HG03571 (cell line): ENCODE measurements around the gene PRKN.
"Not testable (repeated sequence)": the region's sequence is repeated elsewhere in the genome, so short reads cannot be mapped to it uniquely, and the experiment has no call there.

ENCODE experiments used
- ATAC-seq: cut with Tn5 transposase; IDR thresholded peaks from one replicate; pipeline ENCODE4 v1.9.1; 2021; ENCODE audit not compliant: unreplicated experiment

Gene PRKN

DNA sequence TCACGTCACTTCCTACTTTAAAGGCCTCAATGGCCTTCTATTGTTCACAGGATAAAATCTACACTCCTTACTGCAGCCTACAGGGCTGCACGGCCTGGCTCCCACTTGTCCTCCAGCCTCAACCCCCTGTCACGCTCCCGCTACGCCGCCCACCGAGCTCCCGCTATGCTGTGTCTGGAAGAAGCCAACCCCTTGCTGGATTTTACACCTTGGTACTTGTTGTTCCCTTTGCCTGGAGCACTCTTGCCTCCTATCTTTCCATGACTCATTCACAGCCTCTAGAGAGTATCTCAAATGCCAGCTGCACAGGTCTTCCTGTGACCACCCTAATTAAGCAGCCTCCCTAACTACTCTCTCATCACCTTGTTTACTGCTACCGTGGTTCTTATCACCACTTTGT, 259.9 kb downstream of the PRKN start:
- no peak for ATAC-seq

DNA sequence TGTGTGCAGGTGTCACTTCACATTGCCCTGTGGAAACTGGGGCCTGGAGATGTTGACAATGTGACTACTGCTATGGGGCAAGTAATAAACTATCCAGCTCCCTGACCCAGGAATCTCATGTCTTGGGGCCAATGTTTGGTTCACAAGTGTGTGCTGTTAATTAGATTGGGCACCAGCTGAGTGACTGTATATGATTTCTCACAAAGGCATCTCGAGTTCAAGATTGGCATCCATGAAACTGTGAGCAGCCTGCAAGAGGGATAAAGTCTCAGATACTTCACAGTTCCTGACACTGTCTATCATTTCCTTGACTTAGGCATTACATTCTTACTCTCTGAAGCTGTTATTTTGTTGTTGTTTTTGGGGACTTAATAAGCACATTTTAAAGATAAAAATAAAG, 264.0 kb downstream of the PRKN start:
- no peak for ATAC-seq

DNA sequence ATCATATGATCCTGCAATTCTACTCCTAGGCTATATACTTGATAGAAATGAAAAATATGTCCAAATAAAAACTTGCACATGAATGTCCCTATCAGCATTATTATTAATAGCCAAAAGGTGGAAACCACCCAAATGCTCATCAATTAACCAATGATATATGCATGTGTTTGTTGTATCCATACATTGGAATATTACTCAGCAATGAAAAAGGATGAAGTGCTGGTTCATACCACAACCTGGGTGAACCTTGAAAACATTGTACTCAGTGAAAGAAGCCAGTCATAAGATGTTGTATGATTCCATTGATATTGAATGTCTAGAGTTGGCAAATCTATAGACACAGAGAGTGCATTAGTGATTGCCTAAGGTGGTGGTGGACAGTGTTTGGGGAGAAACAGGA, 267.6 kb downstream of the PRKN start:
- no peak for ATAC-seq

DNA sequence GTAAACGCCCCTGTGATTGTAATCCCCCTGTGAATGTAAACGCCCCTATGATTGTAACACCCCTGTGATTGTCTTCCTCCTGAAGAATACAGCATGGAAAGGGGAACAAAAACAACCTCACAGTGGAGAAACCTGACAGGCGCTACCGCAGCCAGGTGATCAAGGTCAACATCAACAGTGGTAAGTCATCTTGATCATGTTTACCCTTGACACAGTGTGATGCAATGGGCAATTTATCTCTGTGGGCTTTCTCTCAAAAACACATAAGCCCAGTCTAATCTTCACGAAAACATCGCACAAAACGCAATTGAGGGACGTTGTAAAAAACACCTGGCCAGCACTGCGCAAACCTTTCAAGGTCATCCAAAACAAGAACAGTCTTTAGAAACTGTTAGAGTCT, 277.2 kb downstream of the PRKN start:
- ATAC-seq, result no peak

DNA sequence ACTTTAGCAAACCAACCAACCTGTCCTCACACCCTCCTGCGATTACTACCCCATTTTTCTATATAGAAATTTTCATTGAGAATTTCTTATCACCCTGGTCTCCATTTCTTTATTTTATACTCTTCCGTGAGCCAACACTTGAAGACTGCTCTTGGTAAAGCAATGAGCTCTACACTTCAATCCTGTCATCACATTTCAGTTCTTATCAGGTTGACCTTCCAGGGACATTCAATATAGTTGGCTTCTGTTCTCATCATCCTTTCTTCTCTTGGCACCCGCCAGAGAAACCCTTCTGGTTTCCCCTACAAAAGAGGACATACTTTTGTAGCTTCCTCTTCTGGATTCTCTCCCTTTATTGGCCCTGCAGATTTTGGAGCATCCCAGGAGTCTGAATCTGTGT, 279.3 kb downstream of the PRKN start:
- ATAC-seq, result no peak

DNA sequence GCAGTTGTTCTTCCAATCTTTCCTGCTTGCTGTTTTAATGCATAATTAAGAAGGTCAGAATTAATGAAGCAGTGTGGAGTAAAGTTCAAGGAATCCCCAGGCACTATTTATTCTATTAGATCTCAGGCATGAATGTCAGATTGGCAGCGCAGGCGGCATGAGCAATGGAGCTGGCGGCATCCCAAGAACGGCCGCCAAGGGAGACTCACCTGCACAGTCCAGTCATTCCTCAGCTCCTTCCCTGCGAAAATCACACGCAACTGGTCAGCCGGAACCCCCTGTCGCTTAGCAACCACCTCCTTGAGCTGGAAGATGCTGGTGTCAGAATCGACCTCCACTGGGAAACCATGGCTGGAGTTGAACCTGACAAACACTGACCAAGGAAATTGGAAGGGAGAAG, 284.5 kb downstream of the PRKN start:
- no peak for ATAC-seq

DNA sequence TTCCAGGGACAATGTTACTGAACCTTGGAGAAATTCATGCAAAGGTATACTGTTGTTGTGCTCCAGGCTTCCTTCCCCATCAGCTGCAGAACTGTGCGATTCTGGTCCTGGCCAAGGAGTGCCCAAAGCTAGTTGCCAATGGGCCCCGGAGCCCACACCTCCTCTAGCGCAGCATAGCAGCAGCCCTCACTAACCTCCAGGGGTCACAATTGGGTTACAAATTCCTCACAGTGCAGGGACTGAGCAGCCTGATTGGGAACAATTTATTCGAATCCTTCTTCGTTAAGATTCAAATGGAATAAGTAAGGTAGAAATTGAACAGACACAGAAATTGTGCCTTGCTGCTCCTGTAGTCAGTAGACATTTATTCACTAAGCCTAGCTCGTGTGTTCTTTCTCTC, 284.9 kb downstream of the PRKN start:
- ATAC-seq, result no peak

DNA sequence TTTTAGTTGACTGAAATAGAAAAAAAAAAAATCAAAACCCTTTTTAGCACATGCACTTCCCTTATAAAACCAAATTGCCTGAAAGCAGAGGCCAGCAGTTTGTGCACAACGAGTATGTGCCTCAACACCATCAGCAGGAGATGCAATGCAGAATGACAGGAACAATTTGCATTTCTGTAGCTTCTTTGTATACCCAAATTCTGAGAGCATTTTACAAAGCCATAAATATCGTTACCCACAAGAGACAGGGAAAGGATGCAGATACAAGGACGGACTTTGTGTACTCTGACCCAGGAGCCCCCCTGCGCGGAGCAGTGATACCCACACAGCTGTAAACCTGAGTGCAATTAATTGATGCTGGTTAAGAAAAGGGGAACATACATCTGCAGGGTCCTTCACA, 285.6 kb downstream of the PRKN start:
- ATAC-seq, result no peak

DNA sequence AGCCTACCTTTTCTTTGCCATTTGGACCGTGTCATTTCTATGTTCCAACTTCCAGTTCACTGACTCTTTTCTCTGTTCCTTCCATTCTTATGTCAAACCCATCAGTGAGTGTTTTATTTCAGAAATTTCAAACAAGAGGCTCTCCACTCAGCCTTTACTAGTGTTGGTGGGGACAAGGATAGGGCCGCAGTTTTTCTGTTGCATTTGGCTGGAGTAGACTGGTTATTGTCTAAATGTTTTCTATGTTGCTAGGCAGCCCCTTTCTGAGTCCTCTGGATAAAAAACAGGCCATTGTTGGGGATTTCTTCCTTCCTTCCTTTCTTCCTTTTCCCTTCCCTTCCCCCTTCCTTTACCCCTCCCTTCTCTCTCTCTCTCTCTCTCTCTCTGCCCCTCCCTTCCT, 288.6 kb downstream of the PRKN start:
- ATAC-seq, result no peak

DNA sequence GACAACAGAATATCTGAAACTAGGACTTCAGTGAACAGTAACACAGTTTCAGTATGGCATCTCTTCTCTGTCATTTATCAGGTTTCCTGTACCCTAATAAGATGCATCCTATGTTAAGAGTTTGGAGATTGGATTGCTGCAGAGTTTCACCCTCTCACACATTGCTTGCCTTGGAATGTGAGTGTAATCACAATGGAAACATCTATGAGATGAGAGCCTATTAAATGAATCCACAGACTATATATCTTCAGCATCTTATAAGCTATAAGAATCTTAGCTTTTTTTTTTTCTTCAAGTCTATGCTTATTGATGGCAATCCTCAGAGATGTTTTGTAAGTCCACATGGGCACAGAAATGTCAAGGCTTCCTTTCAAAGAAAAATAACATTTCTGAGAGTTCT, 292.5 kb downstream of the PRKN start:
- no peak for ATAC-seq

DNA sequence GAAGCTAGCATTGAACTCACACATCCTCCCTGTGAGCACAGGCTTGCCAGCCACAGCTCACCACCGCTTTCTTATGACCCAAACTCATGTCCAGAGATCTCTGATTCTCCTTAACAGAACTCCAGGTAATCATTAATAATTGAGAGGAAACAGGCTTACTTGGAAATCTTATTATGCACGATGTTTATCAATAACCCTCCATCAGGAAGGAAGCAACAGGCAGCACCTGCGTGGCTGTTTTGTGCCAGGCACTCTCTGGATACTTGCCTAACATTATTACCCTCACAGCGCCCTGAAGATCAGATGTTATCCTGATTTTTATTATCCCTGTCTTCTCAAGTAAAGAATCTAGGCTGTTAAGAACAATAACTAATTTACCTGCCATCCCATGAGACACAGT, 306.6 kb downstream of the PRKN start:
- no peak for ATAC-seq

DNA sequence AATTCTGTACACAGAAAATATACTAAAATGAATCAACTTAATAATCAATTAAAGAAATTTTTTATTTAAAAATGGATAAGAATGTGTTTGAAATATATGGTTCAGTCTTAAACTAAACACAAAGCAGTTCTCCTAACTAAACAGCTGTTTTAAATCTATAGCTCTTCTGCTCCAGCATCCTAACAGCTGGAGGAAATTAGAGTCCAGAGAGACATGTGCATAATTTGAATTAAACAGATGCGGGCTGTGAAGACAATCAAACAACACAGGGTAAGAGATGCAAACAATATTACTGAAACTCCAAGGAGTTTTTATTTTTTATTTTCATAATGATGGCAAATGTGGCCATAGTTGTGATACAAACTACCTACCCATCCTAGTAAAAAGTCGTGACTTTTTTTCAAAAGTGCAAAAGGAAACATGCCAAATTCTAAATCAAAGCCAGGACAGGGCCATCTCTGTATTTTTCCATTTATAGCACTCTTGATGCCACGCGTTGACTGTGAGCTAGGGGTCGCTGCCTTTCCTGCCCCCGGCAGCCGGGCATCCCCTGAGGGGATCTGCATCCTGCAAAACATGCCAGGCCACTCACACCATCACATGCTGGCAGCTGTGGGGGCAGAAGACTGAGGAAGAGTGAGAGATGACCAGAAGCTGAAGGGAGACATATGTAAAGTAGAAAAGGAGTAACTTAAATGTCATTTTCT, 310.6 kb downstream of the PRKN start:
- ATAC-seq, result no peak

DNA sequence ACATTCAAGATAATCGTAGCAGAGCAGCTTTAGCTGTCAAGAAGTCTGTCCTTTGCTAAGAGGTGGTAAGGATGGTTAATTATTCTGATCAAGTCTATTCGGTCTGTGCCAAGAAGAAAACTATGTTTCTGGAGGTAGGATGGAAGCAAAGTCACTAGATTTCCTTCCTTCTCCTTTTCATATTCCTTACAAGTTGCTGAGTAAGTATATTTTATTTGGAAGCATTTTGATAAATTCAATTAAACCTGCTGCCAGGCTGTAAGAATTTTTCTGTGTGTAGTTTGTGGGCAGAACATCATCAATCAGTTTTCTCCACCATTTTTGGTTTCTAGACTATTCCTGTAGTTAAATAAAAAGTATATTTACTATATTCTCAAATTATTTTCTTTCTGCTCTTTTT, 311.3 kb downstream of the PRKN start:
- ATAC-seq, result no peak

DNA sequence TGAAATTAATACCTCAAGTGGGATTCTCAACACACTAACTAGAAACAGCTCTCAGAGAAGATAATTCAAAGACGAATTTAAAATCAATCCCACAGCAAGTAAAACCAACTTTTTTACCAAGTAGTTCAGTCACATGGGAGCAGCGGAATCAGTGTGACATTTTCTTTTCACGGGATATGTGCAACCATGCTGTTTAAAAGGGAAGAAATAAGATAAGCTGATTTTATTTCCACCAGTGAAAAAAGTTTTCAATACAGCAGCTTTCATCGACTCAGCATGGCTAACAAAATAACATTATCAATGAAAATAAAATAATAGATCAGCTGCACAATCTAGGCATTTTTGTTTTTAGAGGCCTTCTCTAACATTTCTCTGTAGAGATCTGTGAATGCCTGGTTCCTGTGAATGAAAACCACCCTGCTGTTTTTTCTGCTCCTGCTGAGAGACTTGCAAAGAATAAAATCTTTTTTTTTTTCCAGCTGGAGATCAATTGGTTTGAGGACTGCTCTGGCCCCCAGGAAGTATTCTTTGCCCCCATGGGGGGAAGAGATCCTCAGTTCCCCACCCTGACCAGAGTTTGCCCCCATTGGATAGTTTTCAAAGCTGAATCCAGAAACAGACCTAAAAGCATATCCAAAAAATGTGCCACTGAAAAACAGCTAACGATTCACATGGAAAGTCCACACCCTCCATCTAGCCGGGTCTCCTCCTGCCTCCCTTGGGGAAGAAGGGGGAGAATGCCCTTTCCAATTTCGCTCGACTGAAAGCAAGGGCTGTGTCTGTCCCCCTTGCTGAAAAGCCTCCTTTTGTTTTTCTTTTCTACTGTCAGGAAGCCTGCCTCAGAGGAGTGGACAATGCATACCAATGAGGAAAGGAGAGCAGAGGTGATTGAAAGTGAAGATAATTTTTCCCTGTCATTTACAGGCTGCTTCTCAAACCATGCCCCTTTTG, 317.6 kb downstream of the PRKN start:
- ATAC-seq, result no peak

DNA sequence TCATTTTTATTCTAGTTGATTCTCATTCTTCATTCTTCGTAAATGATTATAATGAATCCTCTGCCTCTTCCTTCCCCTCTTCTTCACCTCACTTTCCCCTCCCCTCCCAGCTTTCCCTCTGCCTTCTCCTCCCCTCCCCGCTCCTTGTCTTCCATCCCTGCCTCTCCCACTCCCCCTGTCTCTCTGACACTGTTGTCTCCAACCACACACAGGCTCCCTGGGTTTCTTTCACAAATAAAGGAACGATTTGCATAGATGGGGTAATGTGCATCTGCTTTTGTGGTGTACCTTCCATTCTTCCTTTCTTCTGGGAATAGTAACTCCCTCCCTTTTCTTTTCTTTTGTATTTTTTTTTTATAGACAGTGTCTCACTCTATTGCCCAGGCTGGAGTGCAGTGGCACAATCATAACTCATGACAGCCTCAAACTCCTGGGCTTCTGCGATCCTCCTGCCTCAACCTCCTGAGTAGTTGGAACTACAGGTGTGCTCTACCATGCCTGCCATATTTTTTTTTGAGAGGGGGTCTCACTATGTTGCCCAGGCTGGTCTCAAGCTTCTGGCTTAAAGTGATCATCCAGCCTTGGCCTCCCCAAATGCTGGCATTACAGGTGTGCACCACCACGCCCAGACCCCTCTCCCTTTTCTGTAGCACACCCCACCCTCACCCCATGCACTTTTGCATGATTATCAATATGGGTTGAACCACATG, 318.6 kb downstream of the PRKN start:
- no peak for ATAC-seq

DNA sequence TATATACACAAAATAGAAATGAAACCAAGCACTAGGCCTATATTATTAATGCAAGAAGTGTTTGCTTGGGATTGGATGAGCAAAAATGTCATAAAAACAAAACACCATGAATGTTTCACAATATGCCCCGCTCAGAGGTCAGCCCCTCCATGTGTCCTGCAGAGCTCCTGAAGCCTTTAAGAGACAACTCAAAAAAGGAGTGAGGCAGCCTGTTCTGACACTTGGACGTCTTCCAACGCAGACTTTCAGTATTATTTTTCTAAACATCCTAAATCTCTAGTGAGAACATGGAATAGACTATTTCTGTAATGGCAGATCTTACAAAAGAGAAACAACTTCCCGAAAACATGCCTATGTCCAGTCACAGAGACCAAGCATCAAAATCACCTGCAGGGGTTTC, 322.6 kb downstream of the PRKN start:
- no peak for ATAC-seq

DNA sequence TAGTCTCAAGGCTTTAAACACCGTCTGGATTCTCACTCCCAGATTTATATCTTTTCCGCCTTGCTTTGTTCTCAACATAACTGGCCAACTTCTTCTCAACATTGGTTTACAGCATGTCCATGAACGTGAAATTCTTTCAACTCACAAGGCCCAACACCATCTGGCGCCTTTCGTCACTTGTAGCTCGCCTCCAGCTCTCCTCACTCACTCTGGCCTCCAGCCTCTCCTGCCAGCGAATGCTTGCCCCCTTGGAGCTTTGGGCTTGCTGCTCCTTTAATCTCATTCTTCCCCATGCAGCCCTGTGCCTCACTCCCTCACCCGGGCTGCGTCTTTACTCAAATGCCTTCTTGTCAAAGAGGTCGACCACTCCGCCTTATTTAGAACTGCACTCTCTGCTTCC, 324.5 kb downstream of the PRKN start:
- ATAC-seq, result no peak

DNA sequence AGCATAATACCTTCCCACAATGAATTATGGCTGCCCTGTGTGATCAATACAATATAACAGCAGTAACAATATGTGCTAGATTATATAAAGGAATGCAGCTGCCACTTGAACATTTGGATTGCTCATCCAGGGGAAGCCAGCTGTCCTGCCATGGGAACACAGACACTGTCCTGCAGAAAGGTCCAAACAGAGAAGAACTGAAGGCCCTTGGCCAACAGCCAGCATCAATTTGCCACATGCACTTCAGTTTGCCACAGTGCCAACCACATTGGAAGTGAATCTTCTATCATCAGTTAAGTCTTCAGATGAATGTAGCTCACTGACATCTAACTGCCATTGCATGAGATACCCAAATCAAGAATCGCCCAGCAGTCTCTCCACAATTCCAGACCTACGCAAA, 332.4 kb downstream of the PRKN start:
- no peak for ATAC-seq

DNA sequence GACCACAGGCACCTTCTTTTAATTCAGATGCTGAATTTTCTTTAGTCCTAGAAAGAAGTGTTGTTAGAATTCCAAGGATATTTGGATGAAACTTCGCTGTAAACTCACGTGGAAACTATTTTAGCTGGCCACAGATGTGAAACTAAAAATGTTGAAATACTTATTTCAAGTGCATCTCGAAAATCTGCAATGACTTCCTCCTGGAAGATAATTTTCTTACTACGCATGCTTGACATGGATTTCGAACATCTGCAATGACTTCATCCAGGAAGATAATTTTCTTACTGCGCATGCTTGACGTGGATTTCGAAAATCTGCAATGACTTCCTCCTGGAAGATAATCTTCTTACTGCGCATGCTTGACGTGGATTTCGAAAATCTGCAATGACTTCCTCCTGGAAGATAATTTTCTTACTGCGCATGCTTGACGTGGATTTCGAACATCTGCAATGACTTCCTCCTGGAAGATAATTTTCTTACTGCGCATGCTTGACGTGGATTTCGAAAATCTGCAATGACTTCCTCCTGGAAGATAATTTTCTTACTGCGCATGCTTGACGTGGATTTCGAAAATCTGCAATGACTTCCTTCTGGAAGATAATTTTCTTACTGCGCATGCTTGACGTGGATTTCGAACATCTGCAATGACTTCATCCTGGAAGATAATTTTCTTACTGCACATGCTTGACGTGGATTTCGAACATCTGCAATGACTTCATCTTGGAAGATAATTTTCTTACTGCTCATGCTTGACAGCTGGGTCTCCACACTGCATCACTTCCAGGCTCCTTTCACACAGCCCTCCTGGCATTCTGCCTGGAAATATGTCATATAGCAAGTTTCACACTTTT, 336.4 kb downstream of the PRKN start:
- not testable (repeated sequence) for ATAC-seq

DNA sequence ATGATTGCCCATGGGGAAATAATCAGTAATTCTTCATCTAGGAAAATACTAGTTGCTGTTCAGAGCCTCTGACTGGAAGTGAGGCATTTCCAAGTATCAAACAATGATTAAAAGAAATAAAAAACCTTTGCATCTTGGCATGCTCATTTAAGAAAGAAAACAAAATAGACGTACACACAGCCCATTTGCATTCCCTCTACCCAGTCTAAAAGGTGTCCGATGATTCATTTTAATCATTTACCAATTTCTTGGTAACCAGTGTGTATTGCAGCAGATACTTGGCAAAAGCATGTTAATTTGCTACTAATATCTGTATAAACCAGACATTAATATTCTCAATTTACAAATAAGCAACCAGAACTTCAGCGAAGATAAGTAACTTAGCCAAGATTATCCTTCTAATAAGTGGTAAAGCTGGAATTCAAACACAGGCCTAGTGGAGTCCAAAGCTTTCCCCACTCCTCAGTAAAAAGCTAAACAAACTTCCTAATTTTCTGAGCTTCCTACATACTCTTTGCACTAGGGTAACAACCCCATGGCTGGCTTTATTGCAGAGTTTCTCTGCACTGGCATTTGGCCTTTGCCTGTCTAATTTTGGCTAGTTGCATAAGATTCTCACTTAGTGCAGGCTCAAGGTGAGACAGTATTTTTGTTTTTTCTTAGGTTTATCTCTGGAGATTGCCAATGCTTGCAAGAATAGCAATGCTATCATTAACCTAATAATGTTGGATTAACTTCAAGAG, 338.1 kb downstream of the PRKN start:
- no peak for ATAC-seq
